ENCODE data around the gene SYVN1.

GRCh38 chr11:65132988-65133700 is 1.2 kb downstream of the SYVN1 start:
- TF ChIP-seq MAX (IDR thresholded peaks at IDR 0.05; ENCODE audit: low read depth) = no peak
- TF ChIP-seq CTCF (IDR thresholded peaks at IDR 0.05) = no peak
- TF ChIP-seq TAF1 (IDR thresholded peaks at IDR 0.05; ENCODE audit: borderline replicate concordance, low read depth, low read length) = no peak
- no peak for TF ChIP-seq RFX5 (IDR thresholded peaks at IDR 0.05; ENCODE audit: low read length)
- TF ChIP-seq REST (IDR thresholded peaks at IDR 0.05; ENCODE audit: low read depth, low read length) = no peak
- no peak for TF ChIP-seq SMC3 (IDR thresholded peaks at IDR 0.05; ENCODE audit: low read depth, low read length)
- no peak for TF ChIP-seq TCF12 (IDR thresholded peaks at IDR 0.05)
- no peak for TF ChIP-seq POLR2AphosphoS5 (IDR thresholded peaks at IDR 0.05; ENCODE audit: low read depth, low read length)
- no peak for TF ChIP-seq USF2 (IDR thresholded peaks at IDR 0.05; ENCODE audit: borderline replicate concordance, low read depth, low read length)
- TF ChIP-seq NFIC (IDR thresholded peaks at IDR 0.05; ENCODE audit: borderline replicate concordance) = no peak
